H9 (cell line): ENCODE results near the gene LYPD4. TPM values are rescaled to one million over a fixed set of nuclear protein-coding genes. Genes with fewer than 3 reads are reported as not detected.

ENCODE experiments used
- DNase-seq: peaks from one replicate; pipeline ENCODE4 v3.0.0-alpha.2; 2017
- H2AFZ ChIP-seq: one replicate; pipeline ENCODE4 v1.6.1; 2013; ENCODE audit warnings: mild to moderate bottlenecking, low read length, control low read depth, moderate library complexity
- H2AK5ac ChIP-seq: 2 replicates; pipeline ENCODE4 v1.6.1; 2013; ENCODE audit warnings: low read length, control low read depth, mixed read lengths; ENCODE audit not compliant: insufficient read length
- H2BK120ac ChIP-seq: one replicate; pipeline ENCODE4 v1.6.1; 2013; ENCODE audit warnings: low read depth, mild to moderate bottlenecking, low read length, control low read depth, inconsistent platforms; ENCODE audit not compliant: poor library complexity, severe bottlenecking
- H2BK12ac ChIP-seq: 2 replicates; pipeline ENCODE4 v1.6.1; 2013; ENCODE audit warnings: low read length, control low read depth, mixed read lengths, low read depth; ENCODE audit not compliant: insufficient read length
- H2BK15ac ChIP-seq: 2 replicates; pipeline ENCODE4 v1.6.1; 2013; ENCODE audit warnings: low read depth, low read length, control low read depth
- H2BK20ac ChIP-seq: one replicate; pipeline ENCODE4 v1.6.1; 2013; ENCODE audit warnings: low read depth, mild to moderate bottlenecking, low read length, control low read depth, inconsistent platforms; ENCODE audit not compliant: poor library complexity, severe bottlenecking
- H2BK5ac ChIP-seq: 2 replicates; pipeline ENCODE4 v1.6.1; 2013; ENCODE audit warnings: low read length, control low read depth, mixed read lengths; ENCODE audit not compliant: insufficient read length
- H3K14ac ChIP-seq: 2 replicates; pipeline ENCODE4 v1.6.1; 2013; ENCODE audit warnings: low read length, control low read depth; ENCODE audit not compliant: insufficient read depth
- H3K18ac ChIP-seq: 2 replicates; pipeline ENCODE4 v1.6.1; 2013; ENCODE audit warnings: low read depth, mild to moderate bottlenecking, mixed read lengths, low read length, control low read depth; ENCODE audit not compliant: insufficient read length
- H3K23ac ChIP-seq: 2 replicates; pipeline ENCODE4 v1.6.1; 2013; ENCODE audit warnings: low read length, control low read depth, mixed read lengths, low read depth; ENCODE audit not compliant: insufficient read length
- H3K23me2 ChIP-seq: 2 replicates; pipeline ENCODE4 v1.6.1; 2013; ENCODE audit warnings: low read depth, mild to moderate bottlenecking, mixed read lengths, low read length, control low read depth; ENCODE audit not compliant: insufficient read length, poor library complexity, severe bottlenecking
- H3K27ac ChIP-seq: 2 replicates; pipeline ENCODE4 v1.5.1; 2013; ENCODE audit warnings: low read length, control low read depth, mixed read lengths, low read depth; ENCODE audit not compliant: insufficient read length
- H3K27me3 ChIP-seq: 2 replicates; pipeline ENCODE4 v1.6.1; 2013; ENCODE audit warnings: low read length, control low read depth, inconsistent platforms; ENCODE audit not compliant: insufficient read depth
- H3K4ac ChIP-seq: 2 replicates; pipeline ENCODE4 v1.6.1; 2013; ENCODE audit warnings: low read depth, mild to moderate bottlenecking, control low read depth, inconsistent platforms, low read length, moderate library complexity
- H3K4me1 ChIP-seq: 2 replicates; pipeline ENCODE4 v1.6.1; 2013; ENCODE audit warnings: low read length, control low read depth, inconsistent platforms; ENCODE audit not compliant: insufficient read depth
- H3K4me2 ChIP-seq: 2 replicates; pipeline ENCODE4 v1.6.1; 2013; ENCODE audit warnings: low read length, control low read depth, mixed read lengths; ENCODE audit not compliant: insufficient read length, insufficient read depth
- H3K56ac ChIP-seq: 2 replicates; pipeline ENCODE4 v1.6.1; 2013; ENCODE audit warnings: low read depth, mild to moderate bottlenecking, mixed read lengths, low read length, control low read depth; ENCODE audit not compliant: insufficient read length
- H3K79me1 ChIP-seq: 2 replicates; pipeline ENCODE4 v1.6.1; 2013; ENCODE audit warnings: low read depth, mild to moderate bottlenecking, moderate library complexity, low read length, control low read depth, inconsistent platforms; ENCODE audit not compliant: insufficient read depth, poor library complexity, severe bottlenecking
- H3K79me2 ChIP-seq: 2 replicates; pipeline ENCODE4 v1.6.1; 2013; ENCODE audit warnings: low read length, control low read depth, inconsistent platforms; ENCODE audit not compliant: insufficient read depth
- H3K9ac ChIP-seq: 2 replicates; pipeline ENCODE4 v1.6.1; 2013; ENCODE audit warnings: low read length, control low read depth, mixed read lengths; ENCODE audit not compliant: insufficient read length; ENCODE audit errors: extremely low read depth
- H3K9me3 ChIP-seq: one replicate; pipeline ENCODE4 v1.6.1; 2013; ENCODE audit warnings: low read depth, low read length, inconsistent platforms; ENCODE audit not compliant: control insufficient read depth
- H3T11ph ChIP-seq: one replicate; pipeline ENCODE4 v1.6.1; 2013; ENCODE audit warnings: mild to moderate bottlenecking, low read length, control low read depth, inconsistent platforms
- H4K20me1 ChIP-seq: one replicate; pipeline ENCODE4 v1.6.1; 2013; ENCODE audit not compliant: control insufficient read depth, insufficient read length, insufficient read depth
- H4K5ac ChIP-seq: 2 replicates; pipeline ENCODE4 v1.6.1; 2013; ENCODE audit warnings: low read depth, mild to moderate bottlenecking, mixed read lengths, low read length, control low read depth; ENCODE audit not compliant: insufficient read length
- H4K8ac ChIP-seq: replicated peaks from 2 replicates; pipeline ENCODE4 v1.6.1; 2013; ENCODE audit warnings: low read length, control low read depth, mixed read lengths, low read depth; ENCODE audit not compliant: insufficient read length
- H4K91ac ChIP-seq: 2 replicates; pipeline ENCODE4 v1.6.1; 2013; ENCODE audit warnings: low read depth, mild to moderate bottlenecking, moderate library complexity, mixed read lengths, low read length, control low read depth; ENCODE audit not compliant: insufficient read length
- H3K27ac Mint-ChIP-seq, 3 experiments: 2 replicates in 2 of 3; 3 replicates in 1 of 3; pipeline ENCODE4 v1.8.0; 2020 to 2021; ENCODE audit warnings: mixed read lengths in 3 of 3, mild to moderate bottlenecking in 1 of 3, moderate library complexity in 1 of 3
- H3K27me3 Mint-ChIP-seq: 2 replicates; pipeline ENCODE4 v1.8.0; 2021; ENCODE audit warnings: low read depth, mild to moderate bottlenecking, moderate library complexity, mixed read lengths
- H3K36me3 Mint-ChIP-seq, 3 experiments: 2 replicates in 2 of 3; 3 replicates in 1 of 3; pipeline ENCODE4 v1.8.0; 2020 to 2021; ENCODE audit warnings: low read depth in 3 of 3, mixed read lengths in 3 of 3; ENCODE audit not compliant: insufficient read depth in 1 of 3
- H3K4me1 Mint-ChIP-seq, 2 experiments: 2 replicates each; pipeline ENCODE4 v1.8.0; 2020; ENCODE audit warnings: mixed read lengths in 2 of 2
- H3K4me3 Mint-ChIP-seq, 2 experiments: 2 replicates in 1 of 2; 3 replicates in 1 of 2; pipeline ENCODE4 v1.8.0; 2020 to 2021; ENCODE audit warnings: mild to moderate bottlenecking in 2 of 2, mixed read lengths in 2 of 2, moderate library complexity in 1 of 2
- H3K9me3 Mint-ChIP-seq, 2 experiments: 2 replicates in 1 of 2; 3 replicates in 1 of 2; pipeline ENCODE4 v1.8.0; 2020; ENCODE audit warnings: mild to moderate bottlenecking in 2 of 2, mixed read lengths in 2 of 2, moderate library complexity in 1 of 2
- WGBS: extraction: QIAGEN DNeasy Blood & Tissue Kit; methylation state at CpG from one replicate; pipeline ENCODE4 v1.1.7; 2013; ENCODE audit warnings: missing lambda C conversion rate, low lambda C conversion rate, mixed read lengths; ENCODE audit not compliant: insufficient read length; ENCODE audit errors: extremely low coverage; 5-methylcytosine and 5-hydroxymethylcytosine counted together
- total RNA-seq: library from RNA; stranded (reverse); gene quantifications from 2 replicates; pipeline ENCODE4 v1.2.1, GENCODE V29; 2021
- TF ChIP-seq, protein P1 (sequence below): fragments of 200-600 bp; sonication (generic); conservative IDR thresholded peaks from 3 replicates; pipeline ENCODE4 v1.8.0; 2021; ENCODE audit warnings: antibody characterized with exemption, mild to moderate bottlenecking

The LYPD4 gene
- total RNA-seq, 1 experiment from 2014 or later = not detected

DNA sequence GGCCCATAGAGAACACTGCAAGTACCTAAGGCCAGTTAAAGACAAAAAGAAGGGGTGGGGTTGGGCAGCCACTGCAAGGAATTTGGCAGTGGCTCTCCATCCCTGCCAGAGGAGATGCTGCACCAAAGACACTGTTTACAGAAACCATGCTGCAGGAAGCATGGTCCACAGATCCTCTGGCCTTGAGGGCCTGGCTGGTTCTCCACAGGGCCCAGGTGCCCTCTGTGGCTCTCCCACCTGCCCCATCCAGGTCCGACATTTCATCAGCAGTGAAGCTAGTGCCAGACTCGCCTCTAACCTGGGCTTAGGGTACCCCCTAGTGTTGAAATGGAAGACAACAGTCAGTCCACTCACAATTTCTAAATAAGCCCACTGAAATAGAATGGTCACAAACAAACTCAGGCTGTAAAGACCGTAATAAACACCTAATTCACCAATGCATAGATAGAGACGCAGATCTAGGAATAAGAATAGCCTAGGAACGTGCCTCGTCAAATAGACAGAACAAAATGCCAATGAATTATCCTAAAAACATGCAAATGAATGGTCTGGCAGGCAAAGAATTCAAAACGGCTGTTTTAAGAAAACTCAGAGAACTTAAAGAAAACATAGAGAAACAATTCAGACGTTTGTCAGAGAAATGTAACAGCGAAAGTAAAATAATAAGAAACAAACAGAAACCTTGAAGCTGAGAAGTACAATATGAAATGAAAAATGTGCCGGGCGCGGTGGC is 23.3 kb downstream of the LYPD4 start:
- Mint-ChIP-seq H3K4me3 (no peak overlapping the region), H3K27ac (no peak overlapping the region)
- no peak overlapping the region for H2BK15ac ChIP-seq

More for the DNA sequence above, 23.3 kb downstream of the LYPD4 start:
- H2AFZ ChIP-seq = no peak overlapping the region
- H3K9me3 ChIP-seq = no peaks in the 10 kb centered on the region
- H3K18ac ChIP-seq = no peak overlapping the region
- no peak overlapping the region for H2AK5ac ChIP-seq
- no peak overlapping the region for H3K9ac ChIP-seq
- no peak overlapping the region for H2BK20ac ChIP-seq
- H4K20me1 ChIP-seq = no peaks in the 10 kb centered on the region
- no peak overlapping the region for H4K91ac ChIP-seq
- Mint-ChIP-seq H3K27me3 (peaks cover 3% of the 10 kb centered on the region; the same call in 1 of the 2 replicates), H3K9me3 (peaks cover 9 to 76% of the 10 kb centered on the region in 2 experiments; a peak in 4 of 5 replicates), H3K4me1 (no peaks in the 10 kb centered on the region), H3K36me3 (peaks cover 0 to 17% (median 0%) of the 10 kb centered on the region in 3 experiments; a peak in 3 of 7 replicates)
- no peak overlapping the region for H3K27ac ChIP-seq
- H2BK120ac ChIP-seq = no peak overlapping the region
- H3T11ph ChIP-seq = no peak overlapping the region
- no CpG with 5 or more reads among the region's 12 CpGs for WGBS
- no peak overlapping the region for H2BK12ac ChIP-seq
- H3K56ac ChIP-seq = no peak overlapping the region
- DNase-seq = peak; percentile 76
- no peak overlapping the region for H3K4me2 ChIP-seq
- H3K14ac ChIP-seq = no peak overlapping the region
- no peak overlapping the region for H4K8ac ChIP-seq
- no peak overlapping the region for H3K4ac ChIP-seq
- TF ChIP-seq, protein P1, sequence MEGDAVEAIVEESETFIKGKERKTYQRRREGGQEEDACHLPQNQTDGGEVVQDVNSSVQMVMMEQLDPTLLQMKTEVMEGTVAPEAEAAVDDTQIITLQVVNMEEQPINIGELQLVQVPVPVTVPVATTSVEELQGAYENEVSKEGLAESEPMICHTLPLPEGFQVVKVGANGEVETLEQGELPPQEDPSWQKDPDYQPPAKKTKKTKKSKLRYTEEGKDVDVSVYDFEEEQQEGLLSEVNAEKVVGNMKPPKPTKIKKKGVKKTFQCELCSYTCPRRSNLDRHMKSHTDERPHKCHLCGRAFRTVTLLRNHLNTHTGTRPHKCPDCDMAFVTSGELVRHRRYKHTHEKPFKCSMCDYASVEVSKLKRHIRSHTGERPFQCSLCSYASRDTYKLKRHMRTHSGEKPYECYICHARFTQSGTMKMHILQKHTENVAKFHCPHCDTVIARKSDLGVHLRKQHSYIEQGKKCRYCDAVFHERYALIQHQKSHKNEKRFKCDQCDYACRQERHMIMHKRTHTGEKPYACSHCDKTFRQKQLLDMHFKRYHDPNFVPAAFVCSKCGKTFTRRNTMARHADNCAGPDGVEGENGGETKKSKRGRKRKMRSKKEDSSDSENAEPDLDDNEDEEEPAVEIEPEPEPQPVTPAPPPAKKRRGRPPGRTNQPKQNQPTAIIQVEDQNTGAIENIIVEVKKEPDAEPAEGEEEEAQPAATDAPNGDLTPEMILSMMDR = peak; percentile 60
- H2BK5ac ChIP-seq = no peak overlapping the region
- no peaks in the 10 kb centered on the region for H3K79me1 ChIP-seq
- H3K23me2 ChIP-seq = no peaks in the 10 kb centered on the region
- no peaks in the 10 kb centered on the region for H3K79me2 ChIP-seq
- H4K5ac ChIP-seq = no peak overlapping the region
- H3K23ac ChIP-seq = no peak overlapping the region
- no peaks in the 10 kb centered on the region for H3K27me3 ChIP-seq
- H3K4me1 ChIP-seq = no peaks in the 10 kb centered on the region
